ENCODE data around the gene CPA2. TPM values are rescaled to one million over a fixed set of nuclear protein-coding genes. Genes with fewer than 3 reads are reported as not detected.

CPA2 gene
- total and polyA plus RNA-seq, 2 experiments from 2014 or later: 198 to 303 TPM

- Histone ChIP-seq H3K4me2 (no peak overlapping the region), H2AFZ (no peak overlapping the region), H3K79me2 (no peaks in the 10 kb centered on the region), H3K9me2 (replicated peaks; ENCODE audit: insufficient read depth) (no peaks in the 10 kb centered on the region), H3K4me1 (ENCODE audit: insufficient read depth) (peaks cover 17% of the 10 kb centered on the region), H3K36me3 (replicated peaks; ENCODE audit: insufficient read depth, low read depth) (no peaks in the 10 kb centered on the region), H3K27ac (no peak overlapping the region), H3K27me3 (no peaks in the 10 kb centered on the region), H3K4me3 (no peak overlapping the region), H3K9me3 (ENCODE audit: low read depth) (peaks cover 11% of the 10 kb centered on the region), H4K20me1 (ENCODE audit: insufficient read depth, poor library complexity, severe bottlenecking) (no peaks in the 10 kb centered on the region)
- WGBS (ENCODE audit: low lambda C conversion rate, missing lambda C conversion rate): 80% methylated on average over 2 of the region's 2 CpGs
- no peak for DNase-seq (ENCODE audit: low spot score)
- TF ChIP-seq CTCF (IDR thresholded peaks at IDR 0.05; ENCODE audit: poor library complexity) (no peak), EZH2phosphoT487 (IDR thresholded peaks at IDR 0.05; ENCODE audit: low read depth, severe bottlenecking, unreplicated experiment) (no peak), EZH2 (IDR thresholded peaks at IDR 0.05; ENCODE audit: borderline replicate concordance) (no peak)
Measured at GRCh38 chr7:130262448-130262847, 4.2 kb upstream of the CPA2 start.

GRCh38 chr7:130263130-130263529, 3.5 kb upstream of the CPA2 start:
- H2AFZ ChIP-seq: no peak overlapping the region
- H3K27ac ChIP-seq: no peak overlapping the region
- TF ChIP-seq CTCF (IDR thresholded peaks at IDR 0.05; ENCODE audit: poor library complexity) (no peak), EZH2 (IDR thresholded peaks at IDR 0.05; ENCODE audit: borderline replicate concordance) (no peak), EZH2phosphoT487 (IDR thresholded peaks at IDR 0.05; ENCODE audit: low read depth, severe bottlenecking, unreplicated experiment) (no peak)
- H4K20me1 ChIP-seq (ENCODE audit: insufficient read depth, poor library complexity, severe bottlenecking): no peaks in the 10 kb centered on the region
- H3K79me2 ChIP-seq: no peaks in the 10 kb centered on the region
- H3K4me3 ChIP-seq: no peak overlapping the region
- 71% methylated on average over 2 of the region's 2 CpGs for WGBS (ENCODE audit: low lambda C conversion rate, missing lambda C conversion rate)
- no peaks in the 10 kb centered on the region for H3K36me3 ChIP-seq (replicated peaks; ENCODE audit: insufficient read depth, low read depth)
- DNase-seq (ENCODE audit: low spot score): no peak
- peaks cover 17% of the 10 kb centered on the region for H3K4me1 ChIP-seq (ENCODE audit: insufficient read depth)
- no peaks in the 10 kb centered on the region for H3K9me2 ChIP-seq (replicated peaks; ENCODE audit: insufficient read depth)
- no peaks in the 10 kb centered on the region for H3K27me3 ChIP-seq
- peaks cover 7% of the 10 kb centered on the region for H3K9me3 ChIP-seq (ENCODE audit: low read depth)
- no peak overlapping the region for H3K4me2 ChIP-seq

- DNase-seq (ENCODE audit: low spot score): no peak
- H3K27ac ChIP-seq: peak overlapping the region; percentile 83
- H2AFZ ChIP-seq: no peak overlapping the region
- TF ChIP-seq EZH2phosphoT487 (IDR thresholded peaks at IDR 0.05; ENCODE audit: low read depth, severe bottlenecking, unreplicated experiment) (no peak), EZH2 (IDR thresholded peaks at IDR 0.05; ENCODE audit: borderline replicate concordance) (no peak), CTCF (IDR thresholded peaks at IDR 0.05; ENCODE audit: poor library complexity) (no peak)
- no peaks in the 10 kb centered on the region for H3K9me3 ChIP-seq (ENCODE audit: low read depth)
- peaks cover 5% of the 10 kb centered on the region for H3K79me2 ChIP-seq
- no peaks in the 10 kb centered on the region for H4K20me1 ChIP-seq (ENCODE audit: insufficient read depth, poor library complexity, severe bottlenecking)
- peaks cover 21% of the 10 kb centered on the region for H3K4me1 ChIP-seq (ENCODE audit: insufficient read depth)
- no peaks in the 10 kb centered on the region for H3K9me2 ChIP-seq (replicated peaks; ENCODE audit: insufficient read depth)
- peak overlapping the region; percentile 67 for H3K4me2 ChIP-seq
- H3K36me3 ChIP-seq (replicated peaks; ENCODE audit: insufficient read depth, low read depth): no peaks in the 10 kb centered on the region
- 90% methylated on average over 1 of the region's 1 CpG for WGBS (ENCODE audit: low lambda C conversion rate, missing lambda C conversion rate)
- peak overlapping the region; percentile 25 for H3K4me3 ChIP-seq
- no peaks in the 10 kb centered on the region for H3K27me3 ChIP-seq
Measured at GRCh38 chr7:130266961-130267321, 278 bp downstream of the CPA2 start.

Measured in hepatocyte (in vitro differentiated cells).